HCT116 (cell line): ENCODE results near the gene SPATA1. TPM values are rescaled to one million over a fixed set of nuclear protein-coding genes. Genes with fewer than 3 reads are reported as not detected.

Experiments used
- ATAC-seq: fragments of 200-7000 bp; cut with Tn5 transposase; 2 replicates; pipeline ENCODE4 v1.9.1; 2020; ENCODE audit warnings: mild to moderate bottlenecking, moderate library complexity
- BruUV-seq: library from RNA; stranded (reverse); fragments of 400-500 nt; replicated peaks from 2 replicates; lab custom pipeline; 2021; lab: Mats Ljungman, UMichigan
- CTCF ChIA-PET: fragments of 300-600 bp; sonication (Branson Sonifier 250); formaldehyde crosslinking; loops from one replicate; lab custom pipeline; 2021; ENCODE audit warnings: antibody characterized with exemption; lab: Charles Lee
- POLR2A ChIA-PET: fragments of 300-600, 350-600 bp; sonication (Branson Sonifier 250); formaldehyde crosslinking; loops from one replicate; lab custom pipeline; 2021; ENCODE audit warnings: antibody characterized with exemption; lab: Charles Lee
- RAD21 ChIA-PET, 2 experiments: fragments of 300-600 bp; sonication (Branson Sonifier 250); formaldehyde crosslinking; loops; one replicate each; lab custom pipeline; 2023; ENCODE audit warnings: low total read pairs in 2 of 2; ENCODE audit not compliant: uncharacterized antibody in 2 of 2, unreplicated experiment in 2 of 2, low non-redundant PET in 1 of 2; lab: Charles Lee
- DNase-seq: peaks from one replicate; pipeline ENCODE4 v3.0.0-alpha.2; 2010; ENCODE audit warnings: low read depth, low spot score
- H2AFZ ChIP-seq: fragments of 200-600 bp; shearing (Covaris generic), sonication (generic); 2 replicates; pipeline ENCODE4 v1.6.1; 2017; ENCODE audit warnings: low read depth, mixed run types, mixed read lengths, antibody characterized with exemption, low read length; ENCODE audit not compliant: poor library complexity, severe bottlenecking
- H3K27ac ChIP-seq: 2 replicates; pipeline ENCODE4 v1.5.1; 2012; ENCODE audit warnings: low read depth, low read length
- H3K27me3 ChIP-seq: fragments of 200-600 bp; sonication (generic); 2 replicates; pipeline ENCODE4 v1.6.1; 2016; ENCODE audit warnings: mixed run types, low read length, mixed read lengths; ENCODE audit not compliant: insufficient read depth
- H3K36me3 ChIP-seq, 2 experiments: fragments of 200-500 bp in 1 of 2; fragments of 200-600 bp in 1 of 2; sonication (Bioruptor generic) in 1 of 2; sonication (generic) in 1 of 2; 2 replicates each; pipeline versions ENCODE4 v1.5.1 to v1.6.1; 2014 to 2016; ENCODE audit warnings: low read length in 2 of 2, inconsistent platforms in 1 of 2, mixed read lengths in 1 of 2, mixed run types in 1 of 2; ENCODE audit not compliant: insufficient read depth in 2 of 2, control insufficient read depth in 1 of 2
- H3K4me1 ChIP-seq, 2 experiments: fragments of 200-600 bp in 1 of 2; sonication (generic) in 1 of 2; 2 replicates each; pipeline versions ENCODE4 v1.5.1 to v1.6.1; 2012 to 2017; ENCODE audit warnings: low read length in 2 of 2, inconsistent platforms in 1 of 2, mild to moderate bottlenecking in 1 of 2, mixed read lengths in 1 of 2, mixed run types in 1 of 2, moderate library complexity in 1 of 2; ENCODE audit not compliant: insufficient read depth in 2 of 2, control insufficient read depth in 1 of 2
- H3K4me2 ChIP-seq: fragments of 200-600 bp; sonication (generic); 2 replicates; pipeline ENCODE4 v1.6.1; 2017; ENCODE audit warnings: mixed run types, low read length, mixed read lengths
- H3K4me3 ChIP-seq, 2 experiments: fragments of 200-600 bp in 1 of 2; sonication (generic) in 1 of 2; replicated peaks in 1 of 2; 2 replicates each; pipeline ENCODE4 v1.5.1; 2011 to 2016; ENCODE audit warnings: low read length in 2 of 2, control low read depth in 1 of 2, low read depth in 1 of 2, mild to moderate bottlenecking in 1 of 2, mixed read lengths in 1 of 2, mixed run types in 1 of 2
- H3K79me2 ChIP-seq: fragments of 200-600 bp; sonication (generic); 2 replicates; pipeline ENCODE4 v1.6.1; 2017; ENCODE audit warnings: mild to moderate bottlenecking, mixed run types, low read length, moderate library complexity, mixed read lengths; ENCODE audit not compliant: insufficient read depth
- H3K9ac ChIP-seq: fragments of 200-600 bp; sonication (generic); 2 replicates; pipeline ENCODE4 v1.6.1; 2016; ENCODE audit warnings: low read length, mixed read lengths
- H3K9me2 ChIP-seq: fragments of 200-600 bp; sonication (generic), shearing (Covaris generic); 2 replicates; pipeline ENCODE4 v1.6.1; 2017; ENCODE audit warnings: mixed run types, mild to moderate bottlenecking, moderate library complexity; ENCODE audit not compliant: insufficient read depth
- H3K9me3 ChIP-seq, 2 experiments: fragments of 200-500 bp in 1 of 2; fragments of 200-600 bp in 1 of 2; sonication (Bioruptor generic) in 1 of 2; sonication (generic) in 1 of 2; 2 replicates each; pipeline ENCODE4 v1.6.1; 2014 to 2017; ENCODE audit warnings: low read length in 2 of 2, mixed read lengths in 2 of 2, inconsistent platforms in 1 of 2, low read depth in 1 of 2, mild to moderate bottlenecking in 1 of 2, mixed run types in 1 of 2, moderate library complexity in 1 of 2; ENCODE audit not compliant: control insufficient read depth in 1 of 2, insufficient read depth in 1 of 2
- H4K20me1 ChIP-seq: fragments of 200-600 bp; sonication (generic), shearing (Covaris generic); 2 replicates; pipeline ENCODE4 v1.6.1; 2017; ENCODE audit warnings: mixed run types, mild to moderate bottlenecking, moderate library complexity; ENCODE audit not compliant: insufficient read depth
- CBX3 ChIP-seq: IDR thresholded peaks from 2 replicates; pipeline ENCODE4 v1.6.1; 2012; ENCODE audit warnings: low read depth
- EGR1 ChIP-seq: IDR thresholded peaks from 2 replicates; pipeline ENCODE4 v1.6.1; 2012; ENCODE audit warnings: low read depth
- EZH2 ChIP-seq: fragments of 200-600 bp; sonication (generic); IDR thresholded peaks from 2 replicates; pipeline ENCODE4 v1.6.1; 2017; ENCODE audit warnings: antibody characterized with exemption, mixed run types
- EZH2phosphoT487 ChIP-seq: fragments of 200-600 bp; IDR thresholded peaks from 2 replicates; pipeline ENCODE4 v1.6.1; 2018; ENCODE audit warnings: antibody characterized with exemption, borderline replicate concordance
- FOSL1 ChIP-seq: IDR thresholded peaks from 2 replicates; pipeline ENCODE4 v1.6.1; 2012; ENCODE audit warnings: low read depth
- JUND ChIP-seq: IDR thresholded peaks from 2 replicates; pipeline ENCODE4 v1.6.1; 2012
- POLR2AphosphoS5 ChIP-seq: IDR thresholded peaks from 2 replicates; pipeline ENCODE4 v1.6.1; 2011; ENCODE audit warnings: mild to moderate bottlenecking, low read depth, low read length, moderate library complexity
- RAD21 ChIP-seq: IDR thresholded peaks from 2 replicates; pipeline ENCODE4 v1.6.1; 2012; ENCODE audit warnings: low read depth, mild to moderate bottlenecking
- REST ChIP-seq: IDR thresholded peaks from 2 replicates; pipeline ENCODE4 v1.6.1; 2012; ENCODE audit warnings: low read depth
- SP1 ChIP-seq: IDR thresholded peaks from 2 replicates; pipeline ENCODE4 v1.6.1; 2012; ENCODE audit warnings: low read depth
- SRF ChIP-seq: IDR thresholded peaks from 2 replicates; pipeline ENCODE4 v1.6.1; 2012; ENCODE audit warnings: low read depth
- TCF7L2 ChIP-seq: IDR thresholded peaks from 2 replicates; pipeline ENCODE4 v1.7.0; 2011; ENCODE audit warnings: borderline replicate concordance, inconsistent platforms; ENCODE audit not compliant: insufficient read depth, insufficient read length; ENCODE audit errors: extremely low read depth
- YY1 ChIP-seq: IDR thresholded peaks from 2 replicates; pipeline ENCODE4 v1.6.1; 2011; ENCODE audit warnings: low read length, low read depth, moderate library complexity, mild to moderate bottlenecking; ENCODE audit not compliant: insufficient replicate concordance; ENCODE audit errors: extremely low read depth
- ZFX ChIP-seq: fragments of 450-650 bp; IDR thresholded peaks from 2 replicates; pipeline ENCODE4 v1.6.1; 2017
- ZNF274 ChIP-seq: fragments of 200-500 bp; sonication (Bioruptor generic); IDR thresholded peaks from 2 replicates; pipeline ENCODE4 v1.6.1; 2014; ENCODE audit warnings: mild to moderate bottlenecking, low read depth, low read length, inconsistent platforms
- intact Hi-C: fragments of 100-400 bp; cut with micrococcal nuclease; formaldehyde crosslinking; loops from 2 replicates; pipeline ENCODE4 v1.10.0; 2022
- total RNA-seq: library from RNA; stranded (reverse); gene quantifications from one replicate; pipeline ENCODE4 v1.2.1, GENCODE V29; 2021; ENCODE audit not compliant: unreplicated experiment
- TF ChIP-seq, protein P1 (sequence below): IDR thresholded peaks from 2 replicates; pipeline ENCODE4 v1.6.1; 2011; ENCODE audit warnings: mild to moderate bottlenecking, low read length, moderate library complexity; ENCODE audit not compliant: insufficient replicate concordance; ENCODE audit errors: extremely low read depth
- TF ChIP-seq, protein P2 (sequence below): IDR thresholded peaks from 2 replicates; pipeline ENCODE4 v1.6.1; 2012

The SPATA1 gene
- total RNA-seq, 1 experiment from 2014 or later = 3.1 TPM

- Histone ChIP-seq H3K4me2 (no peak overlapping the region; the same call in 1 of the 2 replicates), H3K4me3 (no peak overlapping the region), H3K36me3 (no peaks in the 10 kb centered on the region), H3K9me3 (no peaks in the 10 kb centered on the region), H4K20me1 (no peaks in the 10 kb centered on the region), H3K27ac (no peak overlapping the region), H3K79me2 (no peaks in the 10 kb centered on the region), H3K9ac (no peak overlapping the region), H3K27me3 (no peaks in the 10 kb centered on the region), H2AFZ (peak overlapping the region; percentile 5), H3K9me2 (no peaks in the 10 kb centered on the region), H3K4me1 (peaks cover 0 to 6% of the 10 kb centered on the region in 2 experiments; a peak in 1 of 4 replicates)
- ATAC-seq = no peak
- RAD21 ChIA-PET = no interaction called here
- DNase-seq = no peak
- BruUV-seq = no TSS peak
- CTCF ChIA-PET = no interaction called here
- no peak for TF ChIP-seq TCF7L2
- peak; percentile 22; the same call in 1 of the 2 replicates for TF ChIP-seq FOSL1
- intact Hi-C loops = no loop called here
- POLR2A ChIA-PET = no interaction called here
Measured at GRCh38 chr1:84467298-84467697, 38.9 kb upstream of the SPATA1 start.

- H3K4me2 ChIP-seq = no peak overlapping the region
- H3K79me2 ChIP-seq = peaks cover 25% of the 10 kb centered on the region
- BruUV-seq = no TSS peak
- no peaks in the 10 kb centered on the region for H3K27me3 ChIP-seq
- no peak overlapping the region for H2AFZ ChIP-seq
- H3K36me3 ChIP-seq = peaks cover 0 to 3% of the 10 kb centered on the region in 2 experiments; a peak in 1 of 4 replicates
- H3K27ac ChIP-seq = no peak overlapping the region
- no peak overlapping the region for H3K9ac ChIP-seq
- DNase-seq (no peak), ATAC-seq (no peak)
- no peaks in the 10 kb centered on the region for H3K9me3 ChIP-seq
- H3K9me2 ChIP-seq = no peaks in the 10 kb centered on the region
- RAD21 ChIA-PET = no interaction called here
- POLR2A ChIA-PET = no interaction called here
- CTCF ChIA-PET = no interaction called here
- no peak overlapping the region for H3K4me3 ChIP-seq
- H4K20me1 ChIP-seq = no peaks in the 10 kb centered on the region
- peaks cover 7 to 17% of the 10 kb centered on the region in 2 experiments; a peak in 3 of 4 replicates for H3K4me1 ChIP-seq
- intact Hi-C loops = no loop called here
- TF ChIP-seq YY1 (no peak), ZNF274 (no peak), EGR1 (no peak), EZH2 (no peak), JUND (no peak), SP1 (no peak), REST (no peak), SRF (no peak), RAD21 (no peak), POLR2AphosphoS5 (no peak), ZFX (no peak), EZH2phosphoT487 (no peak), FOSL1 (no peak), CBX3 (no peak)
- TF ChIP-seq, protein P1, sequence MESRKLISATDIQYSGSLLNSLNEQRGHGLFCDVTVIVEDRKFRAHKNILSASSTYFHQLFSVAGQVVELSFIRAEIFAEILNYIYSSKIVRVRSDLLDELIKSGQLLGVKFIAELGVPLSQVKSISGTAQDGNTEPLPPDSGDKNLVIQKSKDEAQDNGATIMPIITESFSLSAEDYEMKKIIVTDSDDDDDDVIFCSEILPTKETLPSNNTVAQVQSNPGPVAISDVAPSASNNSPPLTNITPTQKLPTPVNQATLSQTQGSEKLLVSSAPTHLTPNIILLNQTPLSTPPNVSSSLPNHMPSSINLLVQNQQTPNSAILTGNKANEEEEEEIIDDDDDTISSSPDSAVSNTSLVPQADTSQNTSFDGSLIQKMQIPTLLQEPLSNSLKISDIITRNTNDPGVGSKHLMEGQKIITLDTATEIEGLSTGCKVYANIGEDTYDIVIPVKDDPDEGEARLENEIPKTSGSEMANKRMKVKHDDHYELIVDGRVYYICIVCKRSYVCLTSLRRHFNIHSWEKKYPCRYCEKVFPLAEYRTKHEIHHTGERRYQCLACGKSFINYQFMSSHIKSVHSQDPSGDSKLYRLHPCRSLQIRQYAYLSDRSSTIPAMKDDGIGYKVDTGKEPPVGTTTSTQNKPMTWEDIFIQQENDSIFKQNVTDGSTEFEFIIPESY = no peak
- TF ChIP-seq, protein P2, sequence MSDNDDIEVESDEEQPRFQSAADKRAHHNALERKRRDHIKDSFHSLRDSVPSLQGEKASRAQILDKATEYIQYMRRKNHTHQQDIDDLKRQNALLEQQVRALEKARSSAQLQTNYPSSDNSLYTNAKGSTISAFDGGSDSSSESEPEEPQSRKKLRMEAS = no peak
Measured at GRCh38 chr1:84476225-84476624, 30.0 kb upstream of the SPATA1 start.
